Suprapubic skin (tissue), 4 donors: ENCODE measurements around the gene KCNA5. TPM values are rescaled to one million over a fixed set of nuclear protein-coding genes. Genes with fewer than 3 reads are reported as not detected.

Source experiments
- DNase-seq, 2 donors: peaks; one replicate each; pipeline ENCODE4 v3.0.0-alpha.2; 2019; ENCODE audit warnings: low spot score in 2 of 2
- H3K27ac ChIP-seq: fragments of 200-600 bp; sonication (generic); one replicate; pipeline ENCODE4 v1.5.1; 2019
- H3K27me3 ChIP-seq: fragments of 200-600 bp; sonication (generic); one replicate; pipeline ENCODE4 v1.5.1; 2019
- H3K36me3 ChIP-seq: fragments of 200-600 bp; sonication (generic); one replicate; pipeline ENCODE4 v1.5.1; 2019
- H3K4me1 ChIP-seq: fragments of 200-600 bp; sonication (generic); one replicate; pipeline ENCODE4 v1.5.1; 2019
- H3K4me3 ChIP-seq: fragments of 200-600 bp; sonication (generic); one replicate; pipeline ENCODE4 v1.5.1; 2019; ENCODE audit warnings: mild to moderate bottlenecking
- H3K9me3 ChIP-seq: fragments of 200-600 bp; sonication (generic); one replicate; pipeline ENCODE4 v1.5.1; 2019
- EP300 ChIP-seq: sonication (generic); formaldehyde crosslinking; IDR thresholded peaks from one replicate; pipeline ENCODE4 v1.6.1; 2017; ENCODE audit warnings: antibody characterized with exemption
- POLR2A ChIP-seq, 2 donors: fragments of 450-650 bp; IDR thresholded peaks; one replicate each; pipeline ENCODE4 v1.6.1; 2017; ENCODE audit warnings: antibody characterized with exemption in 2 of 2, mild to moderate bottlenecking in 2 of 2, moderate library complexity in 2 of 2
- POLR2AphosphoS5 ChIP-seq, 3 donors: sonication (generic); formaldehyde crosslinking; IDR thresholded peaks; one replicate each; pipeline ENCODE4 v1.6.1; 2017; ENCODE audit warnings: antibody characterized with exemption in 3 of 3
- WGBS: methylation state at CpG from one replicate; pipeline ENCODE4 v1.1.5; 2018; 5-methylcytosine and 5-hydroxymethylcytosine counted together
- total RNA-seq, 4 donors: library from RNA; depleted of rRNA; stranded (reverse); fragments of >200 nt; gene quantifications; one replicate each; pipeline ENCODE4 v1.1.0, GENCODE V29; 2016
- TF ChIP-seq, protein P1 (sequence below), 2 donors: fragments of 200-600 bp in 1 of 2; fragments of 450-650 bp in 1 of 2; sonication (generic) in 1 of 2; IDR thresholded peaks; one replicate each; pipeline ENCODE4 v1.5.1; 2016 to 2019; ENCODE audit warnings: antibody characterized with exemption in 2 of 2, mild to moderate bottlenecking in 1 of 2, moderate library complexity in 1 of 2

KCNA5 gene
- total RNA-seq, 4 donors from 2014 or later: 0.95 TPM; not detected in 3

DNA sequence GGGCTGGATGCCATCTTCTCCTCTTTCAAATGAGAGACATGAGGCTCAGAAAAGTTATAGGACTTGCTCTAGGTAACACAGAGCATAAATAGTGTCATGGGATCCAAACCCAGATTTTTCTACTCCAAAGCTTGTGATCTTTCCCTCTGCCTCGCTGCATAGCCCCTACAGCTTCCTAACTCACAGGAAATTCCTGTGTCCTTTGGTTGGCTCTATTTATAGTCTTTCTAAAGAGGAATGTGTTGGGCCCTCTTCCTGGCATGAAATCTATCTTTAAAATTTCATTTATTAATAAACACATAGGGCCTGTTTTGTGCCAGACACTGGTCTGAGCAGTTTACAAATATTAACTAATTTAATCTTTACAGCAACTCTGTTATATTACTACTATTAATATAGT is 9.8 kb upstream of the KCNA5 start:
- TF ChIP-seq POLR2AphosphoS5 (IDR thresholded peaks at IDR 0.05) (no peak), EP300 (no peak), POLR2A (IDR thresholded peaks at IDR 0.05) (no peak)
- TF ChIP-seq, protein P1, sequence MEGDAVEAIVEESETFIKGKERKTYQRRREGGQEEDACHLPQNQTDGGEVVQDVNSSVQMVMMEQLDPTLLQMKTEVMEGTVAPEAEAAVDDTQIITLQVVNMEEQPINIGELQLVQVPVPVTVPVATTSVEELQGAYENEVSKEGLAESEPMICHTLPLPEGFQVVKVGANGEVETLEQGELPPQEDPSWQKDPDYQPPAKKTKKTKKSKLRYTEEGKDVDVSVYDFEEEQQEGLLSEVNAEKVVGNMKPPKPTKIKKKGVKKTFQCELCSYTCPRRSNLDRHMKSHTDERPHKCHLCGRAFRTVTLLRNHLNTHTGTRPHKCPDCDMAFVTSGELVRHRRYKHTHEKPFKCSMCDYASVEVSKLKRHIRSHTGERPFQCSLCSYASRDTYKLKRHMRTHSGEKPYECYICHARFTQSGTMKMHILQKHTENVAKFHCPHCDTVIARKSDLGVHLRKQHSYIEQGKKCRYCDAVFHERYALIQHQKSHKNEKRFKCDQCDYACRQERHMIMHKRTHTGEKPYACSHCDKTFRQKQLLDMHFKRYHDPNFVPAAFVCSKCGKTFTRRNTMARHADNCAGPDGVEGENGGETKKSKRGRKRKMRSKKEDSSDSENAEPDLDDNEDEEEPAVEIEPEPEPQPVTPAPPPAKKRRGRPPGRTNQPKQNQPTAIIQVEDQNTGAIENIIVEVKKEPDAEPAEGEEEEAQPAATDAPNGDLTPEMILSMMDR (IDR thresholded peaks at IDR 0.05): no peak
- 60% methylated on average over 1 of the region's 1 CpG for WGBS
- no peaks in the 10 kb centered on the region for H3K36me3 ChIP-seq

DNA sequence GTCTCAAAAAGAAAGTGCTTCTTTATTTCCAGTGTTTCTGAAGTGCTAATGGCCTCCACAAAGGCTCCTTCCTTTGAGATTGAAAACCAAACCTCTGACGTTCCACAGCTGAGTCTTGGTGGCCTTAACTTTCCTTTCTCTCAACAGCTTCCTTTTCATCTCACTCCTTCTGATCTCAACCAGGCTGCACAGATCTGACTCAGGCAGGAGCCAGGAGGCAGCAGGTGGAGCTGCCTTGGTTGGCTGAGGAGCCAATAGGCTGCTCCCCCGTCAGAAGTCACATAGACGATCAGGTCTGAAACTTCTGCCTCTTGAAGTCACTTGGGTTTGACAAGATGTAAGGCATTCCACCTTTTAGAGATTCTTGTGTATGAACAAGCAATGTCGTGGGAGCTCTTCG is 9.1 kb upstream of the KCNA5 start:
- Histone ChIP-seq H3K36me3 (no peaks in the 10 kb centered on the region), H3K4me3 (no peak overlapping the region), H3K27me3 (peaks cover 8% of the 10 kb centered on the region), H3K27ac (no peak overlapping the region), H3K9me3 (no peaks in the 10 kb centered on the region), H3K4me1 (no peaks in the 10 kb centered on the region)
- WGBS: 87% methylated on average over 5 of the region's 5 CpGs
- TF ChIP-seq POLR2AphosphoS5 (IDR thresholded peaks at IDR 0.05) (no peak), EP300 (no peak), POLR2A (IDR thresholded peaks at IDR 0.05) (no peak)
- TF ChIP-seq, protein P1 (IDR thresholded peaks at IDR 0.05): no peak
- no peak for DNase-seq

More for the DNA sequence above, 9.8 kb upstream of the KCNA5 start:
- no peak overlapping the region for H3K4me3 ChIP-seq
- no peak overlapping the region for H3K27ac ChIP-seq
- H3K27me3 ChIP-seq: peaks cover 8% of the 10 kb centered on the region
- H3K9me3 ChIP-seq: no peaks in the 10 kb centered on the region
- no peak for DNase-seq
- H3K4me1 ChIP-seq: no peaks in the 10 kb centered on the region

DNA sequence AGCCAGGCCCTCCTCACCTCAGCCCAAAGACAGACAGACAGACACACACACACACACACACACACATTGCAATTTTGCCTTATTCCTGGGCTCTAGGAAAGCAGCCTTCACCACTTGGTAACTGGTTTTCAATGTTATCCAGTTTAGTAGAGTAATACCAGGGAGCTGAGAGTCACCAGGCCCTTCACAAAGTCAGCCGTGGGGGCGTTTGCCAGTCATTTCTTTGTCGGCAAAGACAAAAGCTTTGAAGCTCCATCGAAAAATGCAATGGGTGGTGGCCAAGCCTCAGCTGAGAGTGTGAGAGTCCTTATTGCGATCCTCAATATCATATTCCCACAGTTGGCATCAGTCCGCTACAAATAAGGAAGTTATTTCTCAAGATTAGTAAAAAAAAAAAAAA is 8.1 kb upstream of the KCNA5 start:
- TF ChIP-seq POLR2AphosphoS5 (IDR thresholded peaks at IDR 0.05) (no peak), EP300 (no peak), POLR2A (IDR thresholded peaks at IDR 0.05) (no peak)
- Histone ChIP-seq H3K4me3 (no peak overlapping the region), H3K27me3 (peaks cover 17% of the 10 kb centered on the region), H3K9me3 (no peaks in the 10 kb centered on the region), H3K27ac (no peak overlapping the region), H3K36me3 (no peaks in the 10 kb centered on the region), H3K4me1 (no peaks in the 10 kb centered on the region)
- 85% methylated on average over 6 of the region's 6 CpGs for WGBS
- DNase-seq: no peak

DNA sequence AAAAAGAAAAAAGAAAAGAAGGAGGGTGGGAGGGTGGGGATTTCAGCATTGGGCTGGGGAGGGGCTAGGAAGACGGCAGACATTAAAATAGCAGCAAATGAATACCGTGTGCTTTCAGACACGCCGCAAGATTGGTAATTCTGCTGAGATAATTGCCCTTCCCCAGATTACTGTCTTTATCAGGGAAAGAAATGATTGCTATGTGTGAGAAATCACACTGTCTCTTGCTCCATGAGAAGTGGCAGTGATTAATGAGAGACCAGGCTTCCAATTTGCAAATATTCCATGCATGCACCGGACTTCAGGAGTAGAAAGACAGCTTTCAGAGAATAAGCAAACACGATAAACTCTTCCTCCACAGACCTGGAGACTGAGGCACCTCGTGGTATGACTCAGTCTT is 7.6 kb upstream of the KCNA5 start:
- Histone ChIP-seq H3K36me3 (no peaks in the 10 kb centered on the region), H3K27me3 (peaks cover 21% of the 10 kb centered on the region), H3K9me3 (no peaks in the 10 kb centered on the region), H3K4me3 (no peak overlapping the region), H3K27ac (no peak overlapping the region), H3K4me1 (no peaks in the 10 kb centered on the region)
- TF ChIP-seq POLR2AphosphoS5 (IDR thresholded peaks at IDR 0.05) (no peak), EP300 (no peak), POLR2A (IDR thresholded peaks at IDR 0.05) (no peak)
- TF ChIP-seq, protein P1 (IDR thresholded peaks at IDR 0.05): no peak
- DNase-seq: no peak
- WGBS: 60% methylated on average over 7 of the region's 7 CpGs

DNA sequence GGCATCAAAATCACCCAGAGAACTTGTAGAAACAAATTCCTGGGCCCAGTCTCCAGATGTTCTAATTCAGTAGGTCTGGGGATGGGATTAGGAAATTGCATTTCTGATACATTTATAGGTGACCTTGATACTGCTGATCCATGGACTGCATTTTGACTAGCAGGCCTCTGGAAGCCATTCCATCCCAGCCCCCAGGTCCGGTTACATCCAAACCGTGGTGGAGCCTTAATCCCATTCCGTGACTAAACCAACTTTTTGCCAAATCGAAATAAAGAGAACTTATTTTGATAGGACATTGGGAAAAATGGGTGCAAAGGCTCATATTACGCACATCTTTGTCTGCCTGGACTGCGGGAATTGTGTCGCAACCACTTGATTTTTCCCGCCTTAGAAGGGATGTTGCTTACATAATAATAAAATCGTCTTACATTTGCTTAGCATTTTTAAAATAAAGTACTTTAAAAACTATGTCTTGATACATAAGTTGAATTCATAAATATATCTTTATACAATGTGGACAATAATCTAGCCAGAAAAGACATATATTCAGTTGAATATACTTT is 5.8 kb upstream of the KCNA5 start:
- Histone ChIP-seq H3K4me1 (no peaks in the 10 kb centered on the region), H3K9me3 (no peaks in the 10 kb centered on the region), H3K36me3 (no peaks in the 10 kb centered on the region), H3K27ac (no peak overlapping the region), H3K4me3 (no peak overlapping the region), H3K27me3 (peaks cover 26% of the 10 kb centered on the region)
- TF ChIP-seq, protein P1 (IDR thresholded peaks at IDR 0.05): no peak
- no peak for TF ChIP-seq POLR2A (IDR thresholded peaks at IDR 0.05)
- TF ChIP-seq EP300: no peak
- TF ChIP-seq POLR2AphosphoS5 (IDR thresholded peaks at IDR 0.05): no peak
- DNase-seq: no peak
- 89% methylated on average over 9 of the region's 9 CpGs for WGBS

DNA sequence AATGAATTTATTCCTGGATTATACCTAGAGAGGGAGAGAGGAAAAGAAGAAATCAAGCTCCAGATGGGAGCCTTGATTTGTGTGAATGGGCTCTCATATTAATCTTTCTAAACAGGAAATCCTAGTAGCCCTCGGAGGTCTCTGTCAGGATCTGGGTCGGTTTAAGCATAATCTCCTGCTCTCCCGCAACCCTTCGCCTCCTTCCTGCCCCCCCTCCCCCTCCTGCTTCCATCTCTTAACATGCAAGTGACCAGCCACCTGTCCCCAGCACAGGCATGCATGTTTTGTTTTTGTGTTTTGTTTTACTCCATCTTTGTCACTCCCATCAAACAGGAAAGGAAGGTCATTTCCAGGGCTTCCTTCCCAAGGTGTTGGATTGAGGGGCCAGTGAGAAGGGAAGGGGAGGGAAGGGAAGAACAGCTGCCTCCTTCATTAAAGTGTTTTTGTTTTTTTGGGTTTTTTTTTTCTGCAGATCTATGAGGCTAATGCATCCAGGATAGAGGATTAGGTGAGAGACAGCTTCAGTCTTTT is 4.8 kb upstream of the KCNA5 start:
- TF ChIP-seq, protein P1 (IDR thresholded peaks at IDR 0.05): no peak
- TF ChIP-seq EP300 (no peak), POLR2A (IDR thresholded peaks at IDR 0.05) (no peak), POLR2AphosphoS5 (IDR thresholded peaks at IDR 0.05) (no peak)
- Histone ChIP-seq H3K27ac (no peak overlapping the region), H3K4me3 (no peak overlapping the region), H3K27me3 (peaks cover 36% of the 10 kb centered on the region), H3K9me3 (no peaks in the 10 kb centered on the region), H3K4me1 (peaks cover 3% of the 10 kb centered on the region), H3K36me3 (no peaks in the 10 kb centered on the region)
- WGBS: 42% methylated on average over 4 of the region's 4 CpGs
- no peak for DNase-seq
